ENCODE data around the gene ERC2.

The ERC2 gene

GRCh38 chr3:55486857-55487380 lies 981.3 kb downstream of the ERC2 start, which contains the start of gene WNT5A:
TSS of gene WNT5A (minus strand) at chr3:55487306. CDS start at chr3:55486985, 321 bp downstream.
- FAIRE-seq = no peak

GRCh38 chr3:55486101-55486856 lies 982.0 kb downstream of the ERC2 start:
- peak; percentile 39 for DNase-seq (ENCODE audit: low spot score)
- no peak for FAIRE-seq

More at GRCh38 chr3:55486857-55487380, 981.3 kb downstream of the ERC2 start, which contains the start of gene WNT5A:
- DNase-seq (ENCODE audit: low spot score) = no peak

- peak; percentile 78 for DNase-seq (ENCODE audit: low spot score)
- FAIRE-seq = no peak
Measured at GRCh38 chr3:55484801-55485791, 983.2 kb downstream of the ERC2 start.

GRCh38 chr3:55484191-55484689 lies 984.0 kb downstream of the ERC2 start:
- DNase-seq (ENCODE audit: low spot score) (no peak), FAIRE-seq (no peak)

GRCh38 chr3:55483196-55484095 lies 984.8 kb downstream of the ERC2 start:
- FAIRE-seq = no peak

GRCh38 chr3:55482496-55483195 lies 985.6 kb downstream of the ERC2 start:
- FAIRE-seq (no peak), DNase-seq (ENCODE audit: low spot score) (no peak)

More at GRCh38 chr3:55483196-55484095, 984.8 kb downstream of the ERC2 start:
- no peak for DNase-seq (ENCODE audit: low spot score)

- DNase-seq (ENCODE audit: low spot score) = no peak
Measured at GRCh38 chr3:55481744-55482495, 986.3 kb downstream of the ERC2 start.

GRCh38 chr3:55480911-55481743 lies 987.1 kb downstream of the ERC2 start:
- FAIRE-seq = no peak
- DNase-seq (ENCODE audit: low spot score) = peak; percentile 38

More at GRCh38 chr3:55481744-55482495, 986.3 kb downstream of the ERC2 start:
- FAIRE-seq = no peak

GRCh38 chr3:55477306-55478303 lies 990.7 kb downstream of the ERC2 start:
- FAIRE-seq (no peak), DNase-seq (ENCODE audit: low spot score) (no peak)

- DNase-seq (ENCODE audit: low spot score) = no peak
- FAIRE-seq = no peak
Measured at GRCh38 chr3:55476515-55476914, 991.8 kb downstream of the ERC2 start.

GRCh38 chr3:55474213-55474632 lies 994.0 kb downstream of the ERC2 start:
- DNase-seq (ENCODE audit: low spot score) = no peak
- FAIRE-seq = no peak

- no peak for FAIRE-seq
Measured at GRCh38 chr3:55473788-55474187, 994.5 kb downstream of the ERC2 start.

GRCh38 chr3:55471522-55472280 lies 996.6 kb downstream of the ERC2 start:
- DNase-seq (ENCODE audit: low spot score) (no peak), FAIRE-seq (no peak)

More at GRCh38 chr3:55473788-55474187, 994.5 kb downstream of the ERC2 start:
- no peak for DNase-seq (ENCODE audit: low spot score)

- FAIRE-seq = no peak
- DNase-seq (ENCODE audit: low spot score) = no peak
Measured at GRCh38 chr3:55471084-55471483, 997.2 kb downstream of the ERC2 start.

GRCh38 chr3:55469957-55470526 lies 998.2 kb downstream of the ERC2 start:
- no peak for FAIRE-seq

GRCh38 chr3:55468251-55468650 lies 1000.0 kb downstream of the ERC2 start:
- FAIRE-seq (no peak), DNase-seq (ENCODE audit: low spot score) (no peak)

More at GRCh38 chr3:55469957-55470526, 998.2 kb downstream of the ERC2 start:
- no peak for DNase-seq (ENCODE audit: low spot score)

Data from urothelium cell line (cell line).